GM18519 (cell line): Measurements from ENCODE around the gene CIPC.

ENCODE experiments used
- ATAC-seq: cut with Tn5 transposase; IDR thresholded peaks from one replicate; pipeline ENCODE4 v1.9.1; 2021; ENCODE audit warnings: mild to moderate bottlenecking, moderate library complexity; ENCODE audit not compliant: unreplicated experiment, low FRiP score

The CIPC gene

DNA sequence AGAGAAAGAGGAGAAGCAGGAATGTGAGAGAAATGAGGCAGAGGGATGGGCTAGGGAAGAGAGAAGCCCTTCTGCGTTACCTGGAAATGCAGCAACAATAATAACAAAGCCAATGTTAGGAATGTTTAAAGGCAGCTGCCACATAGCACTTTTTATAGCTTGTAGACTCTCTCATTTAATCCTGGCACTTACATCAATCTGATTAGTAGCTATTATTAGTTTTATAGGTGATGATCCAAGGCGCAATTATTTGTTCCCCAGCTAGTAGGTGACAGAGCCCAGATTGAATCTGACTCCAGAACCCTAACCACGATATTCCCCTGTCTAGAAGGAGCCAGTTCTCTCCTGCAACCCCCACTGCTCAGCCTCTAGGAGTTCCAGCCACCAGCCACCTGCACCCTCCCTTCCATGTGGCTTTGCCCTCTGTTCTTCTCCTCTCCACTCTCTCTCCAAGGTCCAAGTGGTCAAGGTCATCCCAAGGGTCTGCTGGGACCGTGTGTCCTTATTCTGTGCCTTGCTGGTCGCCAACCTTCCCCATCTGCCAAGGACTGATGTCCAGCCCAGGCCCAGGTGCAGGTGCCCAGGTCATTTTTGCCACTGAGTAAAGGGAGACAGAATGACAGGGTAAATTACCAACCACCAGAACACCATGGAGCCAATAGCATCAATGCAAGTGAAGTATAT is 29.4 kb upstream of the CIPC start:
- ATAC-seq = no peak

GRCh38 chr14:77069551-77069950 is 28.5 kb upstream of the CIPC start:
- ATAC-seq = no peak

DNA sequence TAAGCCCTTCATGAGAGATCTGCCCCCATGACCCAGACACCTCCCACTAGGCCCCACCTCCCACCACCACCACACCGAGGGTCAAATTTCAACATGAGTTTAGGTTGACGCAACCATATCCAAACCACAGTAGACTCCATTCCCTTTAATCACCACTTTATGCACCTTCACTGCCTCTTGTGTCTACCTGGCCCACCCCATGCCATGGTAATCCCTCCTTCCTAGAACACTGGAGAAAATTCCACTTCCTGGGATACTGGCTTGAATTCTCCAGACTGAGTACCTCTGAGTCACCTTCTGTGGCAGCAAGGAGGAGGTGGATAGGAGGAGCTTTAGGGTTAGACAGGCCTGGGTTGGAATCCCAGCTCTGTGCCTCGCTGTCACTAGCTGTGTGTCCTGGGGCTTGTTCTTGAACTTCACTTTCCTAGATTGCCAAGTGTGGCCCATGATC is 26.1 kb upstream of the CIPC start:
- no peak for ATAC-seq

GRCh38 chr14:77074969-77075368 is 23.1 kb upstream of the CIPC start:
- ATAC-seq = no peak

GRCh38 chr14:77076113-77076631 is 21.9 kb upstream of the CIPC start:
- no peak for ATAC-seq

GRCh38 chr14:77077040-77077439 is 21.0 kb upstream of the CIPC start:
- no peak for ATAC-seq

GRCh38 chr14:77082356-77082755 is 15.7 kb upstream of the CIPC start:
- no peak for ATAC-seq

- ATAC-seq = no peak
Observed at GRCh38 chr14:77083082-77083481, 15.0 kb upstream of the CIPC start.

DNA sequence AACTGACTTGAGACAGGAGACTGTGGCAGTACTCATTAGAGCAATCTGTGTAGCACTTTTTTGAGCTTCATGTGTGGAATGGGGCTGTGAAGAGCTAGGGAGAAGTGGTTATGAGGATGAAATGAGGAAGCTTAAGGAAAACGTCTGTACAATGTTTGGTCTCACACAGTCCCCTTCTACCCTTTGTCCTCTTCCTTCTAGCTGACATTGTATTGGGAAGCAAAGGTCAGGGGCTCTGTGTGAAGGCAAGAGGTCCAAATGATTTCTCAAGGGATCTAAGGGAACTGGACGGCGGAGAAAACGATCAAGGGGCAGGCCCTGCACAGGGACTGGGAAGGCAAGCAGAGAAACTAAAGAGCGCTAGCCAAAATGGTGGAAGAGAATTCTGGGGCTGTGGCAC is 13.1 kb upstream of the CIPC start:
- ATAC-seq = no peak

DNA sequence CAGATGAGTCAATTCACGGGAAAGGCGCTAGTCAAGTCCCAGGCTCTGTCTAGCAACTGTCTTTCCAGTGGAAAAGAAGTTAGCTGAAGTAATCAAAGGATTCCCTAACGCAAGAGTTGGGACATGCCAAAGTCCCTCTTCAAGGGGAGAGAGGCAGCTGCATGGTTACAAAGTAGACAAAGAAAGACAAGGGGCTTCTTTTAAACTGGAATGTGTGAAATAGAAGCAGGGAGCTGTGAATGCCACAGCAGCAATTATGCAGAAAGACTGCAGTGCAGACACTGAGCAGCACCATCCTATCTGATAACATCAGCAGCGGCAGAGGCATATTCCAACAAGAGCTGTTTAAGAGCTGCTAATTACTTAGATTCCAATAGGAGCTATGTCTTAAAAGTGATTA is 12.5 kb upstream of the CIPC start:
- no peak for ATAC-seq

- ATAC-seq = peak; percentile 55
Observed at GRCh38 chr14:77086017-77086727, 11.9 kb upstream of the CIPC start.

DNA sequence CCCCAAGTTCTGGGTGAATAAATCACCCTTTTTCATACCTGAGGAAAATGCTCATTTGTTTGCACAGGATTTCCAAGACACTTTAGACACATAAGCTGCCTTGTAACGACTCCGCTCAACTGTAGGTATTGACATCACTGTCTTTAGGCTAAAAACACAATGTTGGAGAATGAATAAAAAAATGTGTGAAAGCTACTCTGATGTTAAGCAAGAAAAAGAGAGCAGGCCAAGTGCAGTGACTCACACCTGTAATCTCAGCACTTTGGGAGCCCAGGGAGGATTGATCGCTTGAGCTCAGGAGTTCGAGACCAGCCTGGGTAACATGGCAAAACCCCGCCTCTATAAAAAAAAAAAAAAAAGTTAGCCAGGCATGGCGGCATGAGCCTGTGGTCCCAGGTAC is 11.1 kb upstream of the CIPC start:
- no peak for ATAC-seq

- ATAC-seq = no peak
Observed at GRCh38 chr14:77087631-77088030, 10.4 kb upstream of the CIPC start.

- ATAC-seq = no peak
Observed at GRCh38 chr14:77088219-77088618, 9.8 kb upstream of the CIPC start.

- ATAC-seq = no peak
Observed at GRCh38 chr14:77088645-77089044, 9.4 kb upstream of the CIPC start.

DNA sequence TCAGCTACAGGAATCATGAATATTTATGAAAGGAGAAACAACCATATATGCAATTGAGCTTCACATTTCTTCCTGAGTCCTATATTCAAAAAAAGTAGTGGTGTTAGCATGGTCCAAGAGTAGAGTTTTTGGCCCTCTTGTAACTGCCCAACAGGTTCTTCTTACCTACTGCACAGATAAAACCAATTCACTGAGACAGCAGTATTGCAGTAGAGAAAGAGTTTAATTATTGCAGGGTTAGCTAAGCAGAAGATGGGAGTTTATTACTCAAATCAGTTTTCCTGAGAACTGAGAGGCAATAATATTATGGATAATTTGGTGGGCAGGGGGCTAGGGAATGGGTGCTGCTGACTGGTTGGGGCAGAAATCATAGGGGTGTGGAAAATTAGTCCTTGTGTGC is 6.5 kb upstream of the CIPC start:
- no peak for ATAC-seq

GRCh38 chr14:77092676-77093075 is 5.4 kb upstream of the CIPC start:
- ATAC-seq = no peak

GRCh38 chr14:77094672-77095284 is 3.3 kb upstream of the CIPC start:
- ATAC-seq = no peak

DNA sequence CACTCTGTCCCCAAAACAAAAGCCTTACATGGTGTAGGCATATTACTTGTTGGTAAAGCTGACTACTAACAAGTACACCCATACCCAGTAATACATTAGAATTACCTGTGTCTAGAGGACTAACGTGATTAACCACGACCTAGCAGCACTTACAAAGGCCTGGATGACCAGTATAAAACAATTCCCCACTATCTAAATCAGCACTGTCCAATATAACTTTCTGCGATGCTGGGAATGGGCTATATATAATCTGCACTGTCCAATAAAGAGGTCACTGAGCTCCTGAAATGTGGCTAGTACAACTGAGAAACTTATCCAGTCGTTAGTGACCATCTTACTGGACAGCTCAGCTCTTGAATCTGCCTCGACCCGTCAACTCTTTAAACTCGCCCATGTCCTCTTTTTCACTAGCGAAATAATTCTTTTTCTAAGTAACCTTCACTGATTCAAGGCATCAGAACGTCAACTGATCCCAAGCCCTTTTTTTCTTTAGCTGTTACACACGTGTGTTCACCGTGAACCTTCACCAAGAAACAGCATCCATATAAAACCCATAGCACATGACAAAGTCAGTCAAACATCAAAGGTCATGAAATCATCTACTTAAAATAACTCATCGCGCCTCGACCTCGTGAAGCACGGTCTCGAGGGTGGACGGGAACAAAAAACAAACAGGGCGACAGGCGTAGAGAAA is 905 bp upstream of the CIPC start:
- ATAC-seq = no peak

GRCh38 chr14:77098529-77099353 is 683 bp downstream of the CIPC start:
- no peak for ATAC-seq
